ENCODE results near the gene TTC14. TPM values are rescaled to one million over a fixed set of nuclear protein-coding genes. Genes with fewer than 3 reads are reported as not detected.
"Not testable (repeated sequence)": the region's sequence is repeated elsewhere in the genome, so short reads cannot be mapped to it uniquely, and the experiment has no call there.

TTC14 gene, protein sequence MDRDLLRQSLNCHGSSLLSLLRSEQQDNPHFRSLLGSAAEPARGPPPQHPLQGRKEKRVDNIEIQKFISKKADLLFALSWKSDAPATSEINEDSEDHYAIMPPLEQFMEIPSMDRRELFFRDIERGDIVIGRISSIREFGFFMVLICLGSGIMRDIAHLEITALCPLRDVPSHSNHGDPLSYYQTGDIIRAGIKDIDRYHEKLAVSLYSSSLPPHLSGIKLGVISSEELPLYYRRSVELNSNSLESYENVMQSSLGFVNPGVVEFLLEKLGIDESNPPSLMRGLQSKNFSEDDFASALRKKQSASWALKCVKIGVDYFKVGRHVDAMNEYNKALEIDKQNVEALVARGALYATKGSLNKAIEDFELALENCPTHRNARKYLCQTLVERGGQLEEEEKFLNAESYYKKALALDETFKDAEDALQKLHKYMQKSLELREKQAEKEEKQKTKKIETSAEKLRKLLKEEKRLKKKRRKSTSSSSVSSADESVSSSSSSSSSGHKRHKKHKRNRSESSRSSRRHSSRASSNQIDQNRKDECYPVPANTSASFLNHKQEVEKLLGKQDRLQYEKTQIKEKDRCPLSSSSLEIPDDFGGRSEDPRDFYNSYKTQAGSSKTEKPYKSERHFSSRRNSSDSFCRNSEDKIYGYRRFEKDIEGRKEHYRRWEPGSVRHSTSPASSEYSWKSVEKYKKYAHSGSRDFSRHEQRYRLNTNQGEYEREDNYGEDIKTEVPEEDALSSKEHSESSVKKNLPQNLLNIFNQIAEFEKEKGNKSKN
- 10 to 100 TPM; 66.2 to 68.7 TPM for total RNA-seq

DNA sequence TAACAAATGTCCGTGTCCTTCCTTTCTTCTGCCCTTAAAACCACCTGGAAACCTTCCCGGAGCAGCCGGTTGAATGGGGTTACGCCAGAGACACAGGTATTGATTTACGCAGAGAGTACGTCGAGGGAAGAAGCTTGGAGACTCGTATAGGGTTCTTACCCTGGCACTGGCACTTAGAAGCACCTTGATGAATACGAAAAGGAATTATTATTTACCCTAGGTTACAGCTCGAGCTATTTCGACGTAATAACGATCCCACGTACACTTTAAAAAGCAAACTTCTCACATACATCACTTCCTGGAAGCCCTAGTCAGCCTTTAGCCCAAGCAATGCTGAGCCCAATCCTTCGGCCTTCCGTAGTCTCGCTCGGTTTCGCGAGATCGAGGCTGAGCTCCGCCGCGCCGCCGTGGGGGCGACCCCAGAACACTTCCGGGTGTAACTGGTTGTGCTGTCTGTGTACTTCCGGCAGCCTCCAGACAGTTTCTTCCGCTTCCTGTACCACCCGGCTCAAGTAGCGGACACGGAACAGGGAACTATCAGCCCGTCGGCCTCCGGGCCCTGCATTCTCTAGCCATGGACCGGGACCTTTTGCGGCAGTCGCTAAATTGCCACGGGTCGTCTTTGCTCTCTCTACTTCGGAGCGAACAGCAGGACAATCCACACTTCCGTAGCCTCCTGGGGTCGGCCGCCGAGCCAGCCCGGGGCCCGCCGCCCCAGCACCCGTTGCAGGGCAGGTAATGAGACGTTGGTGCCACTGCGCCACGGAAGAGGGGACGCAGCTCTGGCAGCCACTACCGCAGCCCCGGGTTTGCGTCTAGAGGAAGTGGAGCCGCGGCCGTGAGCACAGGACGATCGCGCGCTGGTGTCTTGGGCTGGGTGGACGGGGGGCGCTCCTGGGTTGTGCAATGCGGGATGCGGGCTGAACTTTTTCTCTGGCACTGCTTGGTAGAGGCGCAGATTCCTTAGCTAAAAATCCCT lies at the start of gene TTC14:
Gene TTC14 (plus strand): TSS at position 476 of the 979 bp plus-strand sequence. CDS start 99 bp downstream, at position 575.
- Mint-ChIP-seq H3K27me3 (peaks cover 11% of the 10 kb centered on the region), H3K9me3 (peaks cover 3% of the 10 kb centered on the region), H3K36me3 (ENCODE audit: low read depth) (peaks cover 40% of the 10 kb centered on the region), H3K4me3 (peak within 1 kb of the TSS; percentile 86), H3K27ac (peak within 1 kb of the TSS; percentile 87), H3K4me1 (peaks cover 39% of the 10 kb centered on the region)
- peak; percentile 95 for DNase-seq
- POLR2A ChIA-PET: interaction anchor here (0.6 to 3.4 kb wide), 15 partner anchors 9 to 1564 kb away, joined by 3 to 27 read pairs (median 5); partner anchors contain the start of genes CCDC39, FXR1, MFN1 and MRPL47
- CTCF ChIA-PET: interaction anchor here (1.0 to 1.8 kb wide), 4 partner anchors 14 to 791 kb away, joined by 3 to 4 read pairs (median 4); no protein-coding TSS in a partner anchor

DNA sequence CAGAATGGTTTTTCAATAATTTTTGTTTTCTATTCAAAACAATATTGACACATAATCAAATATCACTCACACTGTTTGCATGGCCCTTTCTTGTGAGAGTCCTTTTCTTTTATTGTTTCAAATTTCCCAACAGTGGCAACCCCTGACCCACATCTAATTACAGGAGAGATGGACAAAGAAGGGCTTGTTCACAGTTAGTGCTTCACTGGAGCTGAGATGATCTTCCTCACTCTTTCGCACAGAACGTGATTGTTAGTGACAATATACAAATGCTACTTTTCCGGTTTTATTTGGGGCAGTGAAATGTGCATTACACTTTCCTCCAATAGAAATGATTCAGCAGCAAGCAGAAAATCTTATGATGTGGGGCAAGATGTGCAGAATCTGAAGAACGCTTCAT lies 38.6 kb upstream of the TTC14 start:
- POLR2A ChIA-PET: no interaction called here

DNA sequence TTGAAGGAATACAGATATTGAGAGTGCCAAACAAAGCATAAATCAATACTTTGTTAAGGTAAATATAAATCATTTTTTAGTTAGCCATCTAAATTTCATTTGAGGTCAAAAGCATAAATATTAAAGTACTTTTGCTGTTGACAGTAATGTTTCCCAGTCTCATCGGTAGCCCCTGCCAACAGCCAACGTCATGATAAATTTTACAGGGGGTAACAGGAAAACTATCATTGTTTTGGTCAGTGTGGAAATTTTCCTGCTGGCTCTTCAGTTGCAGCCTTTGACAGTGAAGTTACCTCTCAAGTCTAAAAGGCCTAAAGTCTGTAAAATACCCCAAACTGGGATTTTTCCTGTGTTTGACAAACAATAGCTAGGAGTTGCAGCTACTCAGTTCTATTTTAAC lies 37.3 kb upstream of the TTC14 start:
- H3K36me3 Mint-ChIP-seq (ENCODE audit: low read depth): no peaks in the 10 kb centered on the region
- H3K4me1 Mint-ChIP-seq: no peaks in the 10 kb centered on the region
- ChIA-PET CTCF (no interaction called here), POLR2A (no interaction called here)
- H3K27ac Mint-ChIP-seq: no peak overlapping the region
- no peak overlapping the region for H3K4me3 Mint-ChIP-seq
- H3K27me3 Mint-ChIP-seq: no peaks in the 10 kb centered on the region
- H3K9me3 Mint-ChIP-seq: no peaks in the 10 kb centered on the region
- DNase-seq: no peak

More for the DNA sequence above, 38.6 kb upstream of the TTC14 start:
- Mint-ChIP-seq H3K4me3 (no peak overlapping the region), H3K27me3 (no peaks in the 10 kb centered on the region), H3K9me3 (no peaks in the 10 kb centered on the region), H3K4me1 (no peaks in the 10 kb centered on the region), H3K27ac (no peak overlapping the region), H3K36me3 (ENCODE audit: low read depth) (no peaks in the 10 kb centered on the region)
- no peak for DNase-seq
- CTCF ChIA-PET: no interaction called here

DNA sequence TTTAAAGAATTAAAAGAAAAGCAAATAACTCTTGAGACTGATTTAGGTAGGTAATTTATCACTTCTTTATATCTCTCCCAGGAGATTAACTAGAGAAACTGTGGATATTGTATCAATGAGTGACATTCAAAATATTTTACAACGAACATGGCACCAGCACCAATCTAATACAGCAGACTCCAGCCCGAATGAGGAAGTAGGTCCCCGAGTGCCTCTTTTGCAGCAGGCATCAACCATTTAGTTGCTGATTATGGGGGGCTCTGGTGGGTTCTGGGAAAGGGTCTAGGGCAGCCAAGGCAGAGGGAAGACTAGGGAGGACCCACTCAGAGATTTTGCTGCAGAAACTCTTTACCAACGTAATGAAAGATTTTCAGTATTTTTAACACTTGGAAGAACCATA lies 31.7 kb upstream of the TTC14 start:
- ChIA-PET POLR2A (no interaction called here), CTCF (no interaction called here)
- Mint-ChIP-seq H3K9me3 (no peaks in the 10 kb centered on the region), H3K4me3 (no peak overlapping the region), H3K27me3 (no peaks in the 10 kb centered on the region), H3K36me3 (ENCODE audit: low read depth) (no peaks in the 10 kb centered on the region), H3K27ac (no peak overlapping the region), H3K4me1 (no peaks in the 10 kb centered on the region)
- DNase-seq: no peak

DNA sequence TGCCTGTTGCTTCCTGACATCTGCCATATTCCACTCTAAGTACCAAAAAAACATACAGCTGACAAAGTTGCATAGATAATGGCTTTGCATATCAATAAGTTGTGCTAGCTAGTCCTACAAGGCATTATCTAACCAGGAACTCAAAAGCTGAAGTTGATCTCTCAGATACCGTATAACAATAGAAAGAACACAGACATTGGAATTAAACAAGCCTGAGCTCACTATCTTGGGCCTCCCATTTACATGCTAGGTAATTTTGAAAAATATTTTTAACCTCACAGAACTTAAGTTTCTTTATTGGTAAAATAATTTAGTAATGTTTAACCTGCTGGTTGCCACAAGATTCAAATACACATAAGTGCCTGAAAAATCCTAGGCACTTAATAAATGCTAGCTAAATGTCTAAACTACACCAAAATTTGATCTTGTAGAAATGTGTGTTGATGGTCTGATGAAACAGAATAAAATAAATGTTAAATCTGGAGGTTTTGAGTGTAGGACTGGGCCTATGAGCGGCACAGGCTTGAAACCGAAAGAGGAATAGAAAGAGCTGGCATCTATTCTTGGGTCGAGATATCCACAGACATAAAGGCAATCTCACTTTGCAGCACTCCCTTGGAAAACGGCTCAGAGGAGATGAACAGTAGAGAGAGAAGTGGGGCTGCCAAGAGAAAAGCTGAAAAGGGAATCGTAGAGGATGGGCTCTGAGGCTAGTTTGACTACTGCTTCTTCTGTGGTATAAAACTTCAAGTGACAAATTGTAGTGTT lies 29.9 kb upstream of the TTC14 start:
- no peak overlapping the region for H3K27ac Mint-ChIP-seq
- no peaks in the 10 kb centered on the region for H3K9me3 Mint-ChIP-seq
- H3K4me3 Mint-ChIP-seq: no peak overlapping the region
- no peak for DNase-seq
- ChIA-PET POLR2A (no interaction called here), CTCF (no interaction called here)
- H3K4me1 Mint-ChIP-seq: no peaks in the 10 kb centered on the region
- H3K36me3 Mint-ChIP-seq (ENCODE audit: low read depth): no peaks in the 10 kb centered on the region
- H3K27me3 Mint-ChIP-seq: no peaks in the 10 kb centered on the region

DNA sequence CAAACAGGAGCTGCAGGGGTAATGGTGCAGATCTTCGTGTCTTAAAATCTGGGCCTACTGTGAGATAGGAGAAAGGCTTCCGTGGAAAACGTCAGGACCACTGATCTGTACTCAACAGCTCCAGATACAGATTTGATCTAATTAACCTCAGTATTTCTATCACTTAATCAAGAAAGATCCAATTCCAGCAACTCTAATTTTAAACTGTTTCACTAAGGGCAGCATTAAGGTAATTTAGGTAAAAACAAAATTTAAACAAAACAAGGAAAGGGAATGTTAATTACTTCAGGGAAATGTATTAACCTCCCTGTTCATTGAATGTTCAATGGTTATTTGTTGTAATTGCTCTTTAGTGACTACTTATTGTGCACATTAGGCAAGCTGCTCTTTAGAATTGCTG lies 26.4 kb upstream of the TTC14 start:
- Mint-ChIP-seq H3K9me3 (no peaks in the 10 kb centered on the region), H3K36me3 (ENCODE audit: low read depth) (no peaks in the 10 kb centered on the region), H3K27ac (no peak overlapping the region), H3K4me3 (no peak overlapping the region), H3K27me3 (no peaks in the 10 kb centered on the region), H3K4me1 (no peaks in the 10 kb centered on the region)
- DNase-seq: no peak
- POLR2A ChIA-PET: no interaction called here
- CTCF ChIA-PET: no interaction called here

DNA sequence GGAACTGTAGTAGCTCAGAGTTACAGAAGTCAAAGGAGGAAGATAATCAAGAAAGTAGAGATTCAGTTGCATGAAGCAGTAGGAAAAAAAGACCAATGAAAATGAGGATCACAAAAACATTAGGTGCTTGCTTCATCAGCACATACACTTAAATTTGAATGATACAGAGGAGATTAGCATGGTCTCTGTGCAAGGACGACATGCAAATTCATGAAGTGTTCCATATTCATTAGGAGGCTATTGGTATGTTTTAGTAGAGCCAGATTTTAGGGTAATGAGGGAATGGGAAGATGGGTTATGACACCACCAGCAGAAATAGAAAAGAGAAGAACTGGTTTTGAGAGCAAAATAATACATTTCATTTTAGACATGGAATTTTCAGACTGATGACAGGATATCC lies 21.0 kb upstream of the TTC14 start:
- Mint-ChIP-seq H3K27me3 (peaks cover 11% of the 10 kb centered on the region), H3K9me3 (no peaks in the 10 kb centered on the region), H3K4me3 (no peak overlapping the region), H3K4me1 (no peaks in the 10 kb centered on the region), H3K36me3 (ENCODE audit: low read depth) (no peaks in the 10 kb centered on the region), H3K27ac (no peak overlapping the region)
- no peak for DNase-seq
- CTCF ChIA-PET: no interaction called here
- POLR2A ChIA-PET: no interaction called here

DNA sequence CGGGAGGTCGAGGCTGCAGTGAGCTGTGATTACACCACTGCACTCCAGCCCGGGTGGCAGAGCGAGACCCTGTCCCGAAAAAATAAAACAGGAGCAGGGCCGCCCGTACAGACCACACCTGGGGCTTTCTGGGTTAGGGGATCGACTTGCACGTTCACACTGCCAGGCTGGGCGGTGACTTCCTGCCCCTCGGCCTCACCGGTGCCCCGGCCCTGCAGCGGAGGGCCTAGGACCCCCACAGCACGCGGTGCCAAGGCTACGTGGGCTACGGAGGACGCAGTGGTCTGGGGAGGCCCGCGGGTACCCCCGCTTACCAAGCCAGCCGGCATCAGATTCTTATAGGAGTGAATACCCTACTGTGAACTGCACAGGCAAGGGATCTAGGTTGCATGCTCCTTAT lies 11.6 kb upstream of the TTC14 start:
- H3K36me3 Mint-ChIP-seq (ENCODE audit: low read depth): no peaks in the 10 kb centered on the region
- DNase-seq: no peak
- no peaks in the 10 kb centered on the region for H3K9me3 Mint-ChIP-seq
- peaks cover 10% of the 10 kb centered on the region for H3K27me3 Mint-ChIP-seq
- no peaks in the 10 kb centered on the region for H3K4me1 Mint-ChIP-seq
- H3K27ac Mint-ChIP-seq: no peak overlapping the region
- POLR2A ChIA-PET: no interaction called here
- H3K4me3 Mint-ChIP-seq: no peak overlapping the region
- CTCF ChIA-PET: no interaction called here

DNA sequence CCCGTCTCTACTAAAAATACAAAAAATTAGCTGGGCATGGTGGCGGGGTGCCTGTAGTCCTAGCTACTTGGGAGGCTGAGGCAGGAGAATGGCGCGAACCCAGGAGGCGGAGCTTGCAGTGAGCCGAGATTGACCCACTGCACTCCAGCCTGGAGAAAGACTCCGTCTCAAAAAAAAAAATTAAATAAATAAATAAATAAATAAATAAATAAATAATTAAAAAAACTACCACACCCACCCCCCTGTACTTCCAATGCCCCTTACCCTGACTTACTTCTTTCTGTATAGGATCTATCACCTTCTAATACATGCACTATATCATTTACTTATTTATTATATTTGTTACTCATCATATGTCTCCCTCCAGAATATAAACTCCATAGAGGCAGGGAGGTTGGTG lies 8.3 kb upstream of the TTC14 start:
- H3K9me3 Mint-ChIP-seq; H3K4me1 Mint-ChIP-seq; H3K4me3 Mint-ChIP-seq; H3K27me3 Mint-ChIP-seq; DNase-seq; CTCF ChIA-PET; H3K27ac Mint-ChIP-seq; H3K36me3 Mint-ChIP-seq (ENCODE audit: low read depth); POLR2A ChIA-PET: not testable (repeated sequence)

DNA sequence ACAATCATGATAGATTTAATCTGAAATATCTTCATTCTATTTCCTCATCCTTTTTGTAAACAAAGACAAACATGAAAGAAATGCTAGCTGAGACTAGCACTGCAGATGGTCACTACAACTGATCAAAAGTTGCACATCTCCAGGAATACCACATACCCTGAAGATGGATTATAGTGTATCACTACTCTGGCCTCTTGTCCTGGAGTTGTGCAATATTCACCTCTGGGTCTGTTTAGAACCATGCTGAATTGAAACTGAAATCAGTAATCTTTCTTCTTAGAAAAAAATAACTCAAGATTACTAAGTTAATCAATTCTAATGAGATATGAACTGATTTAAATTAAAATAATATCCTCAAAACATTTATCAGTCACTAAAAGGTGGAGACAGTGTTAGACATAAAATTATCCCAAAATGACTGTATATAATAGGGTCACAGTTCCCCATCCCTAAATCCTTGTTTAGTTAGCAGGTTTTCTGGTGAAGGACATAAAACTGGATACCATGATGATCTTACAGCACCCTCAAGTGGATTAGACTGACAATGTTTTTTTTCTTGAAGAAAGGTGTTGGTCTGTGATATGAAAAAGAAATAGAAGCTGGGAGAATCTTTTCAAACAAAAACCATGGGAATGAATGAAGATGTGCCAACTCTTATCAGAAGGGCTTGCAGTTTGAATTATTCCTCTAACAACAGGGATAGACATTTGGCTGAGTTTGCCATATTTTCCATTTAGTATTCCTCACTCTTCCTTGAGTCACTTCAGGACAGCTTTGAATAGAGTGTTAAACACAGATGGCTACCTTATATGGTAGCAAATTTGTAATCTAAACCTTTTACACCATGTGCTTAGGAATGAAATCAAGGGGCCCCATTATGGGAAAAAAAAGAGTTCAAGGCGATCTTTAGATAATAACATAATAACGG lies 7.1 kb upstream of the TTC14 start:
- CTCF ChIA-PET: interaction anchor here (0.7 to 1.2 kb wide), 3 partner anchors 12 to 671 kb away, joined by 3 to 4 read pairs (median 4); no protein-coding TSS in a partner anchor
- Mint-ChIP-seq H3K9me3 (no peaks in the 10 kb centered on the region), H3K36me3 (ENCODE audit: low read depth) (no peaks in the 10 kb centered on the region), H3K4me1 (no peaks in the 10 kb centered on the region), H3K27ac (no peak overlapping the region), H3K4me3 (no peak overlapping the region), H3K27me3 (peaks cover 13% of the 10 kb centered on the region)
- no peak for DNase-seq
- POLR2A ChIA-PET: no interaction called here

DNA sequence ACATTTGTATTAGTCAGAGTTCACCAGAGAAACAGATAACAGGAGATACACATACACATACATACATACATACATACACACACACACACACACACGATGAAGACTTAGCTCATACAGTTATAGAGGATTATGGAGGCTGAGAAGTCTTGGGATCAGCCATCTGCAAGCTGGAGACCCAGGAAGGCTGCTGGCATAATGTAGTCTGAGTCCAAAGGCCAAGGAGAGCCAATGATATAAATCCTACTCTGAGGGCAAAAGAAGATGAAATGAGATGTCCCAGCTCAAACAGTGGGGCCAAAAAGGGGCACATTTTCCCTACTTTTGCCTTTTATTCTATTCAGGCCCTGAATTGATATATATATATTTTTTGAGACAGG lies 6.4 kb upstream of the TTC14 start:
- no peaks in the 10 kb centered on the region for H3K4me1 Mint-ChIP-seq
- no peaks in the 10 kb centered on the region for H3K36me3 Mint-ChIP-seq (ENCODE audit: low read depth)
- no peaks in the 10 kb centered on the region for H3K9me3 Mint-ChIP-seq
- CTCF ChIA-PET: interaction anchor here (0.7 to 1.2 kb wide), 3 partner anchors 11 to 671 kb away, joined by 3 to 4 read pairs (median 4); no protein-coding TSS in a partner anchor
- H3K4me3 Mint-ChIP-seq: no peak overlapping the region
- no peak overlapping the region for H3K27ac Mint-ChIP-seq
- peaks cover 15% of the 10 kb centered on the region for H3K27me3 Mint-ChIP-seq
- no peak for DNase-seq
- POLR2A ChIA-PET: no interaction called here
